ENCODE results near the gene CREBZF.
"Not testable (repeated sequence)": the region's sequence is repeated elsewhere in the genome, so short reads cannot be mapped to it uniquely, and the experiment has no call there.

The CREBZF gene

DNA sequence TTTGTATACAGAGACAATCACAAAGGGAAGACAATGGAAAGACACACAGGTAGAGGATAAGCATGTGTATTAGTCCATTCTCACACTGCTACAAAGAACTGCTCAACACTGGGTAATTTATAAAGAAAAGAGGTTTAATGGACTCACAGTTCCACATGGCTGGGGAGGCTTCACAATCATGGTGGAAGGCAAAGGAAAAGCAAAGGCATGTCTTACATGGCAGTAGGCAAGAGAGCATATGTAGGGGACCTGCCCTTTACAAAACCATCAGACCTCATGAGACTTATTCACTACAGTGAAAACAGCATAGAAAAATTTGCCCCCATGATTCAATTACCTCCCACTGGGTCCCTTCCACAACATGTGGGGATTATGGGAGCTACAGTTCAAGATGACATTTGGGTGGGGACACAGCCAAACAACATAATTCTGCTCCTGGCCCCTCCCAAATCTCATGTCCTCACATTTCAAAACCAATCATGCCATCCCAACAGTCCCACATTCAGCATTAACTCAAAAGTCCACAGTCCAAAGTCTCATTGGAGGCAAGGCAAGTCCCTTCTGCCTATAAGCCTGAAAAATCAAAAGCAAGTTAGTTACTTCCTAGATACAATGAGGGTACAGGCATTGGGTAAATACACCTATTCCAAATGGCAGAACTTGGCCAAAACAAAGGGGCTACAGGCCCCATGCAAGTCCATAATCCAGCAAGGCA, 6.2 kb upstream of the CREBZF start:
- not testable (repeated sequence) for DNase-seq (ENCODE audit: low spot score)

DNA sequence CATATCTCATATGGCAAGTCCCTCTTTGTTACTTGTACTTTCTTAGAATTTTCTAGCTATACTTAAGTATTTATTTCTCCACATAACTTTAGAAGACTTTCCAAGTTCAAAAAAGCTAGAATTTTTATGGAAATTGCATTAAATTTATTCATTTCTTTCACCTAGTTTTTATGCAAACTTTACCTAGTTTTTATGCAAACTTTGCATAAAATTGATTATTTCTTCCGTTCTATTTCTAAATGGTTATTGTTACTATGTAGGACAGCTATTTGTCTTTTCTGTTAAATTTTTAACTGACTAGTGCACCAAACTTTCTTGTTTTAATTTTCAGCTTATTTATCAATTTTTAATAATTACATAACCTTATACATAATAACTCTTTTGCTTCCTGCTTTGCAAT, 3.2 kb upstream of the CREBZF start:
- no peak for DNase-seq (ENCODE audit: low spot score)

DNA sequence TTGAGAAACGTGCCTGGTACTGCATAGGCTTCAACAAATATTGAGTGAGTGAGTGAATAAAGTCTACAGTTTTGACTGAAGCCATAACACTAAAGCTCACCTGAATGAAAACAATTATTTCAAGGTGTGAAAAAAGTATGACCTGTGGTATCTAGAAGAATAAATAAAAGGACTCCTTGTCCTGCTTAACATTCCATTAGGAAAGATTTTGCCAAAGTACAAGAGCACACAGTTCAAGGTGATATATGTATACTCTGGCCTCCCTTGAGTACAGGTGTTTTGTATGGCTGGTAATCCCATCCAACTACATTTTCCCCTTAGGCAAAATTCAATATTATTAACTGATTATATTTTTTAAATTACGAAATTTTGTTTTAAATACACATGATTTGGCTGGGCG, 1.8 kb upstream of the CREBZF start:
- no peak for DNase-seq (ENCODE audit: low spot score)

DNA sequence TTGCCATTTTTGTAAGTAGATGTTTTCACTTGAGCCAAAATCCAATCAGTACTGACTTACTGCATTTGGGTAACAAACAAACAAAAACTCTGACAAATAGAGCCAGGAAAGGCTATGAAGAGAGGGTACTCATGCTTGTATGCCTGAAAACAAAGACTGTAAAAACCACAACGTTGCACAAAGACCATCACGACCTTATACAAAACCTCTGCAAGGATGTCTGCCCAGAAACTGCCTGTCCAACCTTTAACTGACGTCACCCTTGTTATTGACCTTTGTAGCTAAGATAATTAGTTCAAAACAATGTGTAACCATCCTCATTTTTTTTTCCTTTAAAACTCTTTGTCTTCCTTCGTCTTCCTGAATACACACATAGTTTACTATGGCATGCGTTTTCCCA, 804 bp upstream of the CREBZF start:
- DNase-seq (ENCODE audit: low spot score) = no peak

DNA sequence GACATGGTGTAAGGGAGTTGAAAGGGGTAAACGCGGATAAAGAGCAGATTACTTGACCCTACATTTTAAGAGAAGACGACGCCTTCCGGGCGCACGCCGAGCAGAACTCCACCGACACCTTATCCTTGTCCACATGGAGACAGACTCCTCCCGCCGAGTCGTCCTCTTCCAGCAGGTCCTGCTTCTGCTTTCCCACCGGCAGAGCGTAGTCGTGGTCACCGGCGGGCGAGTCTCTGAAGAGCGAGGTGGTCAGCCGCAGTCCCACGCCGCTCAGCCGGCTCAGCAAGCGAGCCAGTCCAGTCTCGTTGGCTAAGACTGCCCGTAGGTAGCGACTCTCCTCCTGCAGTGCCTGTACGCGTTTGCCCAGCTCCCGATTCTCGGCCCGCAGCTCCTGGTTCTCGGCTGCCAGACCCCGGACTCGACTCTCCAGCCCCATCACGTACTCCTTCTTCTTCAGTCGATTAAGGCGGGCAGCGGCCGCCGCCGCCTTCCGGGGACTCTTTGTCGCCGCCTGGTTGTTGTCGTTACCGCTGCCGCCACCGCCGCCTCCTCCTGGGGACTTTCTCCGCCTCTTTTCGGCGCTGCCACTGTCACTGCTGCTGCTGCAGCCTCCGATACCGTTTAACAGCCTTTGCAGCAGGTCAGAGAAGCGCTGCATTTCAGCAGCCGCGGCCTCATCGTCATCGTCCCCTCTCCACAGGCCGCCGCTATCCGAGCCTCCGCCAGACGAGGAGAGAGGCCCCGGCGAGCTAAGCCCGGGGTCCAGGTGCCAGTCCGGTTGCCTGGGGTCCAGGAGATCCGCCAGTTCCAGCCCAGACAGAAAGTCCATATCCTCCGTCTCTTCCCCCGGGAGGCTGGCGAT, 945 bp downstream of the CREBZF start:
- peak; percentile 83 for DNase-seq (ENCODE audit: low spot score)

DNA sequence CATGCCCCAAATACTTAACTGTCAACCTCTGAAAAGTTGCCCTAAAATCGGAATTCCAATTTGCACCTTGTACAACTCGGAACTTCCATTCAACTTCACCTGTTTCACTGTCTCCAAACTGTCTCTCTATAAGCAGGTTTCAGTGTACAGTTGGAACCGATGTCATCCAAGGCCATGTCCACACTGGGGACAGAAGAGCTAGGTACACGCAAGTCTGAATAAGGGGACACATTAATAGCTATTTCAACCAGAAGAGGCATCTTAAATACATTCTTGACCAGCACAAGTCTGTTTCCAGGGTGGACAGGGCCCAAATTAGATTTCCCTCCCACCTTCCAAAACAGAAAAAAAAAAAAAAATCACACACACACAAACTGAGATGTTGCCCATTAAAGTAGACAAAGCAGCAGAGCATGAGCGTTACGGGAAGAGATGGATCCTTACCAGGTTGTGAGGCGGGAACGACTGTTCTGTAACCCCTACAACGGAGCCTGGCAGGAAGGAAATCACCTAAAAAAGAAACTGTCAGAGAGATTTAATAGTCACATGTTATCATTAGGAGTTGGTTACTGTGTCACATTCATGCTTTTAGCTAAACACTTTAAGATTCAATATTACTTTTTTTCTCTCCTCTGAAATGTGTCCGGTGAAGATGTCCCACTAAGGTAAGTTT, 1.7 kb downstream of the CREBZF start:
- peak; percentile 22 for DNase-seq (ENCODE audit: low spot score)

DNA sequence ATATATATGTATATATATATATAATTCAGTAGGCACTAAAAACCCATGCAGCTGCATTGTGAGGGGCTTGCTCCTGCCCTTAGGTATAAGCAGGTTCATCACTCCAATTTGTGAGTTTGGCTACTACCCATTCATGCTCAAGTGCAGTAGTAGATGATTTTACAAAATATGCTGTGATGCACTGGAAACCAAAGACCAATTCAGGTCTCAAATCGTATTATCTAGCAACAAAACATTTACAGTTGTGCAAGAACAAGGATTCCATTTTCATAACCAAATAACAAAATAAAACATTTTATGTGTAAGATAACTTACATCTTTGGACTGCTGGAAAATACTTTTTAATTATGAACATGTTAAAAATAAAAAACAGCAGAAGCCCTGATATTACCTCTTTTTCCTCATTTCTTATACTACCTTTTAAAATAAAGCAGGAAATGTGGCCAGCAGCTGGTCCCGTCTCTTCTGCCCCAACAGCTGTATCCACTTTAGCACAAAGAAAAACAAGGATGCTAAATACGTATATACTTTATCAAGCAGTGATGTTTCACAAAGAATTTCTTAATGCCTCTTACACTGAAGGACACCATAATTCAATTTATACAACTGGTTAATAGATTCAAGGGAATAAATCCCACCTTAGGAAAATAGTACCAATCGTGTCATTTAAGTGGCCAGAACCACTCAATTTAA, 2.8 kb downstream of the CREBZF start:
- peak; percentile 20 for DNase-seq (ENCODE audit: low spot score)

DNA sequence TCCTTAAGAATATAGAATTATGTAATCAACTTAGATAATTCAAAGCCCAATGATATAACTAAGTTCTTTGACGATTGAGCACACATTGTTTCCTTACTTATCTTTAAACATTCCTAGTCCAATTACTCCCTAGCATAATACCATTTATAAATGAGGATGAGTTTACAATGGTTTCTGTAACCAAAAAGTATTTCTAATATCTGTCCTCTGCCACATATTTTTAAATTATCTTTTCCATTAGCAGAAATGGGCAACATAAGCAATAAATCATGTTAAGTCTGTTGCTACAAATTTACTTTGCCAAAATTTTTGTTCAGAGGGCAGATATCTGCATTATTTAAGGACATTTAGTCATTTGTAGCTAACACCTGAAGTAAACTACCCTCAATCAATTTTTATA, 6.7 kb downstream of the CREBZF start:
- DNase-seq (ENCODE audit: low spot score) = no peak

DNA sequence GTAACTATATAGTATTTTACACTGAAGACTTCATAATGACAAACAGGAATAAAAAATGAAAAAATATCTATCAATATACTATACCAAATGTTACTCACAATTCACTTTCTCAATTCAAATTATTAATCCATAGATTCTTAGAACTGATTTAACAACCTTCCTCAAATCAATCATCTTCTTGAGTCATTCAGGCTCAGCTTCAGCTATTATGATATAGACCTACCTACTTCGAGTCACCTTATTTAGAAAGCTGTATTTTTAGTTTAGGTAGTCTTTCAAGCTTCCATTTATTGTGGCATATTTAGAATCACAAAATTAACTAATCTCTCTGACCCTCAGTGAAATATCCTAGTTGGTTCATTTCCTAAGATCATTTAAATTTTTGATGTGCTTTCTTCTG, 8.2 kb downstream of the CREBZF start:
- no peak for DNase-seq (ENCODE audit: low spot score)

DNA sequence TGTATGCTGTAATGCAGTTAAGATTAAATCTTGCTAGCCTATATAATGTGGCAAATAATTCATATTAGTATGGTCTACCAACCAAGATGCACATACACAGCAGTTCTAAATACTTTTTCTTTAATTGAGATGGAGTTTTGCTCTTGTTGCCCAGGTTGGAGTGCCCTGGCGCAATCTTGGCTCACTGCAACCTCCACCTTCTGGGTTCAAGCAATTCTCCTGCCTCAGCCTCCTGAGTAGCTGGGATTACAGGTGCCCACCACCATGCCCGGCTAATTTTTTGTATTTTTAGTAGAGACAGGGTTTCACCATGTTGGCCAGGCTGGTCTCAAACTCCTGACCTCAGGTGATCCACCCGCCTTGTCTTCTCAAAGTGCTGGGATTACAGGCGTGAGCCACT, 10.6 kb downstream of the CREBZF start:
- DNase-seq (ENCODE audit: low spot score) = not testable (repeated sequence)

DNA sequence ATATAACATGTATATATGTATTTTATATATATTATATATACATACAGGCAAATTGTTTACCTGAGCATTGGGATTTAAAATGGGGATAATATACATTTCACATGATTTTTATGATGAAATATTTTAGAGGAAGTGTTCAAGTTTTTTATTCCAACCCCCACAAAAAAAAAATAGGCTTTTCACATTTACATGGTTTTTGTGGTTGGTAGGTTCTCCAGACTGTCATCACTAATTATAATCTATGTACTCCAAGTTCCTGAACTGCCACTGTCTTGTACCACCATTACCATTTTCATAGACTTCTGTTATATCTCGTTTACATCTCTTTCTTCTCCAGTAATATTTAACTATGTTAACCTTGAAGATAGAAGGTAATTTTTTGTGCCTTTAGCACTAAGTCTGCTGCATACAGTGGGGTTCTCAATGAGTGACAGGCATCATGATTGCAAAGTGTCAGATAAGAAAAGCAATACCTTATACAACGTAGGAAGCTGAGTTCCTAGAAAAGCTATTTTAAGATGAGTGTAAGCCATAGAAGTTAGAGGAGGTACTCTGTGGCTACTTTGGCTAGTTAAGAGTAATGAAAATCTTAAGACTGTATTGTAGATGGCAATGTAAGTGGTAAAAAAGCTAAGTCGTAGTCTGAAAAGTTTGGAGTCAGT, 12.0 kb downstream of the CREBZF start:
- no peak for DNase-seq (ENCODE audit: low spot score)

DNA sequence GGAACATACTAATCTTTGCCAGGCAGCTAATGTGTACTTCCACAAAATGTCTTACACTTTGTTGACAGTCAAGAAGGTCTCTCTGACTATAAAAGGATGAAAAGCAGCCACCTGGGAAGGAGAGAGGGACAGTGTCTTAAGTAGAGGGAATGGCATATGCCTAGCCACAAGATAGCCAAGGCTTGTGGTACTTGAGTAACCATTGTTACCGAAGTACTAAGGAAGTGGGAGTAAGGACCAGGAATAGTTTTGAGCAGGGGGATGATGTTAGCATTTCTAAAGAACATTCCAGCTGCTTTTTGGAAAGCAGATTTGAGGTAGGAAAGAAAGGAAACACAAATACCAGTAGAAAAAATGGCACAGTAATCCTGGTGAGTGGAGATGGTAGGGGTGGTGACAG, 13.8 kb downstream of the CREBZF start:
- no peak for DNase-seq (ENCODE audit: low spot score)

DNA sequence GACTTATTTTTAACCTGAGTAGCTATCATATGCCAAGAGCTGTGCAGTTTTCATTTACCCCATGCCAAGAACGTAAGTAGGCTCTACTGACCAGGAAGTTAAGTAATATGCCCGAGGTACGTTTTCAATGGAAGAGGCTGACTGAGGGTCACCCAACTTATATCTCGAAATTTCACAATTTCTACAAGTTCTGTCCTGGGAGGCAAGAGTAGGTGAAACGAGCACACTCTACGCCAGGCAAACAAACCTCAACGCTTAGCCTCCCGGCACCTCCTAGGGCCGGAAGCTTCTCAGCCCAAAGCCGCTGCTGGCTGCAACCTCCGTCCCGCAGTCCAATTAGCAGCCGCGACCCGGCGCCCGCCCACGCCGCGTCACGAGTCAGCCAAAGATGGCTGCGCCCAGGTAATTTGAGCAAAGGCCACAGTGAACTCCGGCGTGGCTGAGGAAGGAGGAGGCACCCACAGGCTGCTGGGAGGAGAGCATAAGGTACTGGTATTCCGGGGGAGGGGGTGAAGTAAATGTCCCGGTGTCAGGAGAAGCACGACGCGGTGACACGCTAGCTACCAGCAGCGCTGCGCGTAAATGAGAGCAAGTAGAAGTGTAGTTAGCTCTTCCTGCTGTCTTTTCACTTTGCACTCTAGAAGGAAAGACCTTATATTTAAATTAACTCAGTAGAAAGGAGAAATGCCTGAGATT, 17.2 kb downstream of the CREBZF start, which contains the start of gene TMEM126A:
Gene TMEM126A (plus strand): TSS at position 364 of the 696 bp plus-strand sequence. CDS start 2,289 bp downstream, outside the sequence.
- DNase-seq (ENCODE audit: low spot score) = peak; percentile 87

DNA sequence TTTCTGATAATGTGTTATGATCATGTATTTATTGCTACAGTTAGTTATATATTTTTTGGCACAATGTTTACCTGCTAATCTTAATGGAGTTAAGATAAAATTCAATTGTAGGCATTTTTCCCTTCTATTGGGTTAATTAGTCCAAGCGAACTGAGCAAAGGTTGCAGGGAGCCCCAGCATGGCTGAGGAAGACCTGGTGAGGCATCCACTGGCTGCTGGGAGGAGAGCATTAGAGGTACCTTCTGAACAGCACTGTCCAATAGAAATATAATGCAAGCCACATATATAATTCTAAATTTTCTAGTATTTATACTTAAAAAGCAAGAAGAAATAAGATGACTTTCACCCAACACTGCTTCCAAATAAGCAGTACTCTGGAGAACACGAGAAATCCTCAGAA, 17.9 kb downstream of the CREBZF start:
- DNase-seq (ENCODE audit: low spot score) = no peak

DNA sequence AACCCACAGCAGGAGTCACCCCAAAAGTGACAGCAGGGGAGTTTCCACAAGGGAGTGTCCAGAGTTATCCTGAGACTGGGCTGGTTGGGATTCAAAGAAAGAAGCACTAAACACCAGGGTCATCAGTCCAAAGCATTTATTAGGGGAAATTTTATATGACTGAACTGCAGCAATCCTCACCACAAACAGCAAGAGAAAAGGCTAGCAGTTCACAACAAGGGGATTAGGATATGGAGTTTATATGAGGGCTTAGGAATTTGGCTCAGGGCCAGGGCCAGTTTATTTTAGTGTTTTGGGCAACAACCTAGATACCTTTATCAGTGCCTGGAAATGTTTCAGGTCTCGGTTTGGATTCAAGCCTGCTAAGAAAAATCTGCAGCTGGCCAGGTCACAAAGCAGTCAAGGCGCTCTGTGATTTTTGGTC, 21.7 kb downstream of the CREBZF start:
- DNase-seq (ENCODE audit: low spot score) = no peak

DNA sequence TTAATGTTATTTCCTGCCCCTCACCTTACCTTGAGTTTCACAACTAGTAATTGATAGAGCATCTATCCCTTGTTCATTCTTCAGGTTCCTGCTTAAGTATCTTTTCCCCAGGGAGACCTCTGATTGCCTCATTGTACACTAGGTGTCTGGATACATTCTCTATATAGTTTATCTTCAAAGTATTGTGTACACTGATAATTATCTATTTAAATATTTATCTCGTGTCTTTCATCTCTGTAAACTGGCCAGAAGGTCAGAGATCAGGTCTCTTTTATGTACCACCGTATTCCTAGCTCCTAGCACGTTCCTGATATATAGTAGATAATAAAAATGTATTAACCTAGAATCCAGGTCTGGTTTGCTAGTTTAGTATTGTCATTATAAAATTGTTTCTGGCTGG, 30.2 kb downstream of the CREBZF start:
- DNase-seq (ENCODE audit: low spot score) = no peak

DNA sequence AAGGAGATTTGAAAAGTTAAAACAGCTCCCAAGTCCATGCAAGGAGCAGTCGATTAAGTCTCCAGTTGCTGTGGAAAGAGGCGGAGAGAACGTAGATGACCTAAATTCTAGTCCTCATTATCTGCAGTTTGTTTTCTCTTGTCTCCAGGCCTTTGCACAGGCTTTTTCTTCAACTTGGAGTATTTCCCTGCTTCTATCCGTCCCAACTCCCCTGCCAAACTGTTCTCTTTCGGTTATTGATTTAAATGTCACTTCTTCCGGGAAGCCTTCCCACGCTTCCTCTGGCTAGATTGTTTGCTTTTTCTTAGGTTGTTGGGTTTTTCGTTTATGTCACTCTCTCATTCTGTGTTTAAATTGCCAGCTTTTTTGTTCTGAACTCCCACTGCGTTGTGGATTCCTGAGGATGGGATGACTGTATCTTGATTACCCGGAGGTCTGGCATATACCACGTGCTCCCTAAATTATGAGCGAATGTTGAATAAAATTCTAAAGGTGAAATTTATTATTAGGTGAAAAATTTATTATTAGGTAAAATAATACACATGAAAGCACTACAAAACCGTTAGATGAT, 36.1 kb downstream of the CREBZF start:
- DNase-seq (ENCODE audit: low spot score) = no peak

DNA sequence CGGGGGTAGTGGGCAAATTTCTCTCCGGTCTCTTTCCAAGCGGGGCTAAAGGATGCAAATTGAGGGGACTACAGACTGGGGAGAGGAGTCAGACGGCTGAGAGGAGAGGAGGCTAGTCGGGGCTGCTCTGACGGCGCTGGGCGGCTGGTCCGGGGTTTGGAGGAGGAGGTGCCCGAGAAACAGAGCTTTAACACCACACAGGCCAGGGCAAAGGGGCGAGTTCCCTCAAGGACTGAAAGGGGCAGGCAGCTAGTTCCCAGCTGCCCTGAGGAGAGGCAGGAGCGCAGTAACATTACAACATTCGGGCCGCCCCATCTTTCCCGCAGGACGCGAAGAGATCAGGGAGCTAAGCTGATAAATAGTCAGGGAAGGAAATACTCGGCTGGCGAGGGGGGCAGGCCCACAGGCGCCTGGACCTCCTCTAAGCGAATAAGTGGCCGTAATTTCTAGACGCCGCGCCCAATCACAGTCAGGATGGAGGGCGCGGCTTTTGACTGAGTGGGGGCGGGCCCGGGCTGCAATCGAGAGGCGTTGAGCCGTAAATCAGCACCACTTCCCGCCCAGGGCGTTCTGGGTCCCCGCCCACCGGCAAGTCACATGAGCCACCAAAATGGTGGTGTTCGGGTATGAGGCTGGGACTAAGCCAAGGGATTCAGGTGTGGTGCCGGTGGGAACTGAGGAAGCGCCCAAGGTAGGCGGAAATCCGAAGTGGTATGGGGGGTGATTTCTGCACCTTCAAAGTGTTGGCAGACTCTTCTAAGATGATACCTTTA, 36.7 kb downstream of the CREBZF start, which contains the start of gene TMEM126B:
Gene TMEM126B (plus strand): TSS at position 596 of the 773 bp plus-strand sequence. CDS start 15 bp downstream, at position 611.
- DNase-seq (ENCODE audit: low spot score) = peak; percentile 97

DNA sequence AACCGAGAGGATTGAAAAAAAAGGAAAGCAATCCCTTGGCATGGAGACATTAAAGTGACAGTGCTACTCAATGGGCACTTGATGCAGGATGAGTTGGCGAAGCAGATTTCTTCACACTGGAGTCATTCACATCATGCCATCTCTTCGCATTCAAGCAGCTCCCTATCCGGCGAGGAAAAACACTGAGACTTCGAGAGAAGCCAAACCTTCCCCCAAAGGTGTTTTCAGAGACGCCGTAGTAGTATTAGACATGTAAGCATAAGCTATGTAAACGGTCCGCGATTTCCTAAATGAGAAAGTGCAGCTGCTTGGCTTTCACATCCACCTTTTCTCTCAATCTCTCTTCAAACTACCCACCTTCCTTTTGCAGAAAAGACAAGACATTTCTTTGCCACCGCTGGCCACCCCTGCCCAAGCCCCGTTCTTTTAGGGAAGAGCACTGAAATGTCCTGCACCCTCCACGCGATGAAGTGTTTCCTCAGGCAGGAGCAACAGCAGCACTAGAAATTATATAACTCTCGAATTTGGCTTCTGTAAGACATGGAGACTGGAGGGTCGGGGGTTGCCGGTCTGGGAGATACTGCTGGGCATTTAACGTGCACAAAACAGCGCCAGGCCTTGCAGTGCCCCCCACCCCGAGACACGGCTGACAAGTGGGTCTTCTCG, 37.5 kb downstream of the CREBZF start, which contains the start of gene DLG2:
Gene DLG2 (minus strand): TSS at position 13 of the 666 bp plus-strand sequence.
- DNase-seq (ENCODE audit: low spot score) = peak; percentile 9

Data from hematopoietic multipotent progenitor cell treated with erythropoietin and hydrocortisone succinate and interleukin-3 and kit ligand, for 15 days (in vitro differentiated cells).